Fibroblast of skin of scalp (primary cell): Measurements from ENCODE around the gene FCN2.

Experiments used
- DNase-seq: peaks from one replicate; pipeline ENCODE4 v3.0.0-alpha.2; 2013

Gene FCN2

DNA sequence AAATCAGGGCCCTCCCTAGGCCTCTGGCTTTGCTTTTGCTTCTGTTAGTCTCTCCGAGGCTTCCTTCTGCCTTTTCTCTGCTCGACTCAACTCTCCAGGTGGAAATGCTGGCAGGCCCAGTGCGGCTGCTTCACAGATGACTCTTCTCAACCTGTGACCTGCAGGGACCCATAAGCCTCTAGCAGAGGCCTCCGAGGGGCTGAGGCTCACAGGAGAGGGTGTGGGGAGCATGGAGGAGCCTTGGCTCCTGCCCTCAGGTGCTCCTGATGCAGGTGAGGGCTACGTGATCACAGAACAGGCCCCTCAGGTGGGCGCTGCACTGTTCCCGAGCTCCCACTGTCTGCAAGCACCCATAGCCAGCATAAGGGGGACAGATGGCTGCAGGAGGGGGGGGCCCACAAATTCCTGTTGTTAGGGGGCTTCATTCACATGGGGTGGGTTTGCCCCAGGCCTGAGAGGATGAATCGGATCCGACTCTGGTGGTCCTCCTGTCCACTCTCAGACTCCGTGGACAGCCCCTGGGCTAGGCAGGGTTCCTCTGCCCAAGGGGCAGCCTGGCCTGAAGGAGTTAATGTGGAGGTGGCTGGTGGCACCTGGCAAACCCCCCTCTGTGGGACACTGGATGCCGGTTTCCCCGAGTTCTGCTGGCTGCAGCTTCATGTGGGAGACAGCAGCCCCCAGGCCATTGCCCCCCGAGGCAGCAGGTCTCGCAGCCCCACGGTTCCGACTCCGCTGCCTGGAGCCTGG is 10.9 kb upstream of the FCN2 start:
- DNase-seq: no peak

GRCh38 chr9:134870301-134870694 is 10.3 kb upstream of the FCN2 start:
- DNase-seq: no peak

DNA sequence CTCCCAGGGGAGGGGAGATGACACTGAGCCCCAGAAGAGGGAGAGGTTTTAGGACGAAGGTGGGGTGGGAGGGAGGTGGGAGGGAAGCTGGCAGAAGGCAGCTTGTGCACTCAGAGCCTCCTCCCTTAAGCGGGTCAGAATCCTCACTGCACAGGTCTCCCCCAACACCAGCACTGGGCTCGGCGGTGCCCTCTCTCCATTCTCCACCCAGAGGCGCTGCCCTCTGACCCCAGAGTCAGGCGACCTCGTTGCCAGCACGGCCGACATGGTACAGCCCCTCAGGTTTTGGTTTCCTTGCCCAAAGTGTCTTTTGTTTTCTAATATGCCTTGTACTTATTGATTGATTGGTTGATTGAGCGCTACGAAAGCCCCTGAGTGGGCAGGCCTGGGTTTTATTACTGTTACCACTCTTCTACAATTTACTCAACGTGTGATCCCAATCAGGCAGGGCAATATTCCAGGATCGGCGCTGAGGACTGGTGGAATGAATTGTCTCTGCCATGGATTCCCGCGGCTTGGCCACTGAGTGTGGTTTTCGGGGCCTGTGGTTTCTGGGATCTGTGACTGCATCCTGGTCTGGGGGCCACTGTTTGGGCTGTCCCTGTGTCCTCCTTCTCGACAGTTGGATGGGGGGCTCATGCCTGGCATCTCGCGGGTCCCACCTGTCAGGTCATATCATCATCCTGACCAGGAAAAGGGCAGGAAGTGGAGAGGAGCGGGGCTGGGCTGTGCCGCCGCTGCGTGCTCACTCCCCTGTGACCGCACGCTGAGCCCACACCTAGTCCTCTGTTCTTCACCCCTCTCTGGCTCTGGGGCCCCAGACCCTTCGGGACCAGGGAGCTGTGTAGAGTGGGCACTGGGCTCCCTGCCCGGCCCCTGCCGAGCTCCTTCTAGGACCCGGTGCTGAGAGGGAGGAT is 9.6 kb upstream of the FCN2 start:
- peak; percentile 22 for DNase-seq

GRCh38 chr9:134871697-134872340 is 8.8 kb upstream of the FCN2 start:
- peak; percentile 25 for DNase-seq

DNA sequence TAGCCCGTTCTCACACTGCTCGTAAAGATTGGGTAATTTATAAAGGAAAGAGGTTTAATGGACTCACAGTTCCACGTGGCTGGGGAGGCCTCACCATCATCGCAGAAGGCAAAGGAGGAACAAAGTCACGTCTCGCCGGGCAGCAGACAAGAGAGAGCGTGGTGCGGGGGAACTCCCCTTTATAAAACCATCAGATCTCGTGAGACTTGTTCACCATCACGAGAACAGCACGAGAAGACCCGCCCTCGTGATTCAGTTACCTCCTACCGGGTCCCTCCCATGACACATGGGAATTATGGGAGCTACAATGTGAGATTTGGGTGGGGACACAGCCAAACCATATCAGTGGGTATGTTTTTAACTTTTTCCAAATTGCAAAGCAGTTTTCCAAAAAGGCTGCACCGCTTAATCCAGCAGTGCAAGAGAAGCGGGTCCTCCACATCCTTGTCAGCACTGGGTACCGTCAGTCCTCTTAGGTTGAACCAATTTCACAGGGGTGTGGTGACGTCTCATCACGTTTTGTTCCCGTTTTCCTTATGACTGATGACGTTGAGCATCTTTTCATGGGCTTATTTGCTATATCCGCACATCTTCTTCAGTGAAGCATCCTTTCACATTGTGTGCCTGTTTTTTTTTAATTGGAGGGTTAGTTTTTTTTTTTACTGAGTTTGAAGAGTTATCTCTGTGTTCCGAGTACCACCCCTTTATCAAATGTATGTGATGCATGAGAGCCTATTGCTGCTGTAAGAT is 8.0 kb upstream of the FCN2 start:
- no peak for DNase-seq

DNA sequence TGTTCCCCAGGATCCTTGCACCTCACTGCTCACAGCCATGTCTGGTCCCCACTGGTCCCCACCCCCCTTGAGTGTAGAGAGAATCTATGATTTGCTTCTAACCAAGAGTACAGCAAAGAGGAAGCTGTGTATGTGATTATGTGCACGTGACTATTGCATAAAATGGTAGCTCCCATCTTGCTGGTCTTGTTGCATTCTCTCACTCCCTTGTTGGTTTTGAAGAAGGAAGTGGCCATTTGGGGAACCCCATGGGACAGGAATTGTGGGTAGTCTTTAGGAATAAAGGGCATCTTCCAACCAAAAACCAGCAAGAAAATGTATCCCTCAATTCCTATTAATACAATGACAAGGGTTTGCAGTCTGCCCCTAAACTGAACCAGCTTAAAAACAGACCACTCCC is 5.2 kb upstream of the FCN2 start:
- DNase-seq: no peak

DNA sequence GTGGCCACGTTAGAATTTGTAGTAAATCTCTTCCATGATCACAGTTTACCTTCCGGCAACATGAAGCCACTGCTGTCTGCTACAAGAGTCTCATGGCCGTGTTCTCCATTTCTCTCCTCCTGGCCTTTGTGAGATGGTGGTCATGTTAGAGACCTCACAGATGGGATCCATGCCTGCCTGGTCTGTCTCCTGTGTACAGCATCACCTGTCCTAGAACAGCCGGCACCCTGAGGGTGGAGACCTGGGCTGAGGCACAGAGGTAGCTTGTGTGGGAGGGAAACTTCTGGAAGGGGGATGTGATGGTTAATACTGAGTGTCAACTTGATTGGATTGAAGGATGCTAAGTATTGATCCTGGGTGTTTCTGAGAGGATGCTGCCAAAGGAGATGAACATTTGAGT is 3.1 kb upstream of the FCN2 start:
- no peak for DNase-seq

GRCh38 chr9:134879664-134880483 is 736 bp upstream of the FCN2 start:
- DNase-seq: no peak

- DNase-seq: no peak
Measured at GRCh38 chr9:134881313-134881670, 682 bp downstream of the FCN2 start.

DNA sequence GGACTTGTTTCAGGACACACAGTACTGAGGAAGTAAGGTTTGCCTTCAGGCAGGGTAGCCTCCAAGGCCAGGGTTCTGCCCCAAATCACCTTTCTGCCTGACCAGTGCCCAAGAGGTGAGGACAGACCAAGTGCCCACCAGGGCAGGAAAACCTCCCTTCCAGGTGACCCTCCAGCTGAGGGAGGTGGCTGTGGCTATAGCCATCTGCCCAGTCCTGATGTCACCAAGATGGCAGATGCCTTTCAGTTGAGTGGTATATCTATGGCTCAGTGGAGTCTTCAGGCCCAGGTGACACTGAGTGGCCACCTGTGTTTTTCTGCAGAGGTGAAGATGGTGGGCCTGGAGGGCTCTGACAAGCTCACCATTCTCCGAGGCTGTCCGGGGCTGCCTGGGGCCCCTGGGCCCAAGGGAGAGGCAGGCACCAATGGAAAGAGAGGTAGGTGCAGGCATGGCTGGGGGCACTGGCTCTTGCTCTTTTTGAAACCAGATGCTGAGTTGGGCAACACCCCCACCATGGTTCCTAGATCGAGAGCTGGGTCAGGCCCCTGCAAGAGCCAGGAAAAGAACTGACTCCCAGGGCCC is 1.7 kb downstream of the FCN2 start:
- DNase-seq: no peak

DNA sequence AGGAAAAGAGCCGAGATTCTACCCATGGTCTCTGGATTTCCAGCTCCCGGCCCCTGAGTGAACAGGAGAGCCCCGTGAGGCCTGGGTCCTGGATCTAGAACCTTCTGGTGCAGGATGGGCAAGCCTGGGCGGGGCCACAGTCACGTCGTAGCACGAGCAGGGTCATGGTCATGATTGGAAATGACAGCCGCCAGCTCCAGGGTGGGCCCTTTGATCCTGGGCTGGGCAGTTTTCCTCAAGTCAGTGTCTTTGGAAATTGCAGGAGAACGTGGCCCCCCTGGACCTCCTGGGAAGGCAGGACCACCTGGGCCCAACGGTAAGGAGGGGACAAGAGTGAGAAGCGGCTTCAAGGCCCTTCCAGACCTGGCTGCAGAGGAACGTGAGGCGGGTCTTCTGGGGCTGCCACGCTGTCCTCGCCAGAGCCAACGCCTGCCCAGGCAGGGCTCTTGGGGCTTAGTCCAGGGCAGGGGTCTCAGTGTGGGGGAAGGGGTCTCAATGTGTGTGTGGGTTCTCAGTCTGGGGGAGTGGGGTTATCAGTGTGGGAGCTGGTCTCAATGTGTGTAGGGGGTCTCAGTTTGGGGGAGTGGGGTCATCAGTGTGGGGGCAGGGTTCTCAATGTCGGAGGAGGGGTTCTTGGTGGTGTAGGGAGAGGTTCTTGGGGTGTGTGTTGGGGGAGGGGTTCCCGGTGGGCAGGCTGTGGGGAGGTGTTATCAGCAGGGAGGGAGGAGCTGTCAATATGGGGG is 2.6 kb downstream of the FCN2 start:
- no peak for DNase-seq

GRCh38 chr9:134884492-134884891 is 3.9 kb downstream of the FCN2 start:
- DNase-seq: no peak

DNA sequence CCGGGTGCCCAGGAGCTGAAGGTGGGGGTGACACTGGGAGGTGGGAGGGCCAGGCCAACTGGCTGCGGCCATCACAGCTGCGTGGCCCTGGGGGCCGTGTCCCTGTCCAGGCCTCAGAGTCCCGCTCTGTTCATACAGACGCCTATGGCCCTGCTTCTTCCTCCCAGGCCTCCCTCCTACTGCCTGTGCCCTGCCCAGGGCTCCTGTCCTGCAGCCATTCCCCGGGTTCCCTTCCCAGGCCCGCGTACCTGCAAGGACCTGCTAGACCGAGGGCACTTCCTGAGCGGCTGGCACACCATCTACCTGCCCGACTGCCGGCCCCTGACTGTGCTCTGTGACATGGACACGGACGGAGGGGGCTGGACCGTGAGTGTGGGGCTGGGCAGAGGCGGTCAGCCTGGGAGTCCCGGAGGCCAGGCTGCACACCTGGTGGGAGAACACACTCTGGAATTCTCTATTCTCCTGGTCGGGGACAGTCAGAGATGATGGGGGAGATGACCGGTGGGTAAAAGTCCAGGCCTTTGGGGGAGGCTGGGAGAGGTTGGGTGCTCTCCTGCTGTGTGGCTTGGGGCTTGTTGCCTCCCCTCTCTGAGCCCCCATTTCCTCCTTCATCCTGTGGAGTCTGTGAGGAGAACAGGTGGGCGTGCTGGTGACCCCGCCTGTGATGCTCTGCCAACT is 4.5 kb downstream of the FCN2 start:
- DNase-seq: no peak

GRCh38 chr9:134885679-134886412 is 5.2 kb downstream of the FCN2 start:
- no peak for DNase-seq

DNA sequence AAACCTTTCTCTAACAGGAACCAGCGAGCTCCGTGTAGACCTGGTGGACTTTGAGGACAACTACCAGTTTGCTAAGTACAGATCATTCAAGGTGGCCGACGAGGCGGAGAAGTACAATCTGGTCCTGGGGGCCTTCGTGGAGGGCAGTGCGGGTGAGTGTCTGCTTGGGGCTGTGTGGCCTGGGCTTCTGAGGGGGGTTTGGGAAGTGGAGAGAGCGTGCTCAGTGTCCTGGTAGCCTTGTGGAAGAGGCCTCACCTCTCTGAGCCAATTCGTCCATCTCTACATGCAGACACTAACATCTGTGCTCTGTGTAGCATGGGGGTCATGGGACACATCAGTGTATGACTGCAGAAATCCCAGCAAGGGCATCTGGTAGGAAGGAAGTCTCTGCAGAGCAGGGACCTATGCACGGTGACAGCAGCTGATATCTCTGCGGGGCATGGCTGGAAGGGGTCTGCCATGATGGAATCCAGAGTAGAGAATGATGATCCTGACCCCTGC is 5.9 kb downstream of the FCN2 start:
- no peak for DNase-seq

- DNase-seq: no peak
Measured at GRCh38 chr9:134887219-134887618, 6.6 kb downstream of the FCN2 start.

GRCh38 chr9:134887686-134888602 is 7.3 kb downstream of the FCN2 start:
- no peak for DNase-seq

- no peak for DNase-seq
Measured at GRCh38 chr9:134888603-134889190, 8.1 kb downstream of the FCN2 start.
